Breast epithelium (tissue), 4 donors: Measurements from ENCODE around the gene COMT. TPM values are rescaled to one million over a fixed set of nuclear protein-coding genes. Genes with fewer than 3 reads are reported as not detected.

Experiments
- DNase-seq, 2 donors: peaks; one replicate each; pipeline ENCODE4 v3.0.0-alpha.2; 2019; ENCODE audit warnings: low spot score in 2 of 2
- H3K27ac ChIP-seq, 2 donors: fragments of 200-600 bp; sonication (generic) in 1 of 2; one replicate each; pipeline ENCODE4 v1.5.1; 2016 to 2019; ENCODE audit warnings: mild to moderate bottlenecking in 1 of 2
- H3K27me3 ChIP-seq, 2 donors: fragments of 200-600 bp; sonication (generic) in 1 of 2; one replicate each; pipeline versions ENCODE4 v1.5.1 to v1.6.0; 2017 to 2019; ENCODE audit warnings: control low read depth in 1 of 2, mild to moderate bottlenecking in 1 of 2
- H3K36me3 ChIP-seq: fragments of 200-600 bp; one replicate; pipeline ENCODE4 v1.5.1; 2019
- H3K4me1 ChIP-seq, 2 donors: fragments of 200-600 bp; sonication (generic); one replicate each; pipeline ENCODE4 v1.5.1; 2016 to 2019; ENCODE audit warnings: control low read depth in 1 of 2
- H3K4me3 ChIP-seq, 3 donors: fragments of 200-600 bp; sonication (generic); 1 replicate in 2 of 3; 2 replicates in 1 of 3; pipeline ENCODE4 v1.5.1; 2016 to 2019; ENCODE audit warnings: mild to moderate bottlenecking in 3 of 3, moderate library complexity in 2 of 3
- H3K9me3 ChIP-seq, 2 donors: fragments of 200-600 bp; sonication (generic) in 1 of 2; one replicate each; pipeline ENCODE4 v1.5.1; 2016 to 2019; ENCODE audit warnings: control low read depth in 1 of 2
- CTCF ChIP-seq, 3 donors: fragments of 450-650 bp; IDR thresholded peaks; one replicate each; pipeline ENCODE4 v1.5.1; 2016 to 2017; ENCODE audit warnings: antibody characterized with exemption in 3 of 3, mild to moderate bottlenecking in 3 of 3, moderate library complexity in 3 of 3
- POLR2A ChIP-seq: fragments of 450-650 bp; IDR thresholded peaks from one replicate; pipeline ENCODE4 v1.6.1; 2016; ENCODE audit warnings: antibody characterized with exemption, mild to moderate bottlenecking, moderate library complexity
- POLR2AphosphoS5 ChIP-seq, 3 donors: sonication (generic); formaldehyde crosslinking; IDR thresholded peaks; one replicate each; pipeline ENCODE4 v1.6.1; 2017; ENCODE audit warnings: antibody characterized with exemption in 3 of 3
- intact Hi-C: fragments of 100-400 bp; cut with DNase I; formaldehyde crosslinking; loops from one replicate; pipeline ENCODE4 v1.15.1; 2023; ENCODE audit warnings: low total_unique reads
- total RNA-seq, 3 donors: library from RNA; depleted of rRNA; stranded (reverse); fragments of >200 nt; gene quantifications; one replicate each; pipeline ENCODE4 v1.1.0, GENCODE V29; 2016

The COMT gene
- total RNA-seq, 3 donors from 2014 or later: 136 to 198 (median 196) TPM

GRCh38 chr22:19909350-19910179 lies 32.0 kb upstream of the COMT start:
- Histone ChIP-seq H3K4me1 (no peaks in the 10 kb centered on the region), H3K9me3 (no peaks in the 10 kb centered on the region), H3K27ac (no peak overlapping the region), H3K36me3 (no peaks in the 10 kb centered on the region), H3K4me3 (no peak overlapping the region), H3K27me3 (no peaks in the 10 kb centered on the region)
- DNase-seq: peak; percentile 75 to 76
- intact Hi-C loops: no loop called here
- TF ChIP-seq POLR2AphosphoS5 (IDR thresholded peaks at IDR 0.05) (peak in 1 of 3 donors; percentile 21), CTCF (IDR thresholded peaks at IDR 0.05) (peak; percentile 79 to 96 (median 87)), POLR2A (no peak)

GRCh38 chr22:19910180-19910744 lies 31.3 kb upstream of the COMT start:
- Histone ChIP-seq H3K9me3 (no peaks in the 10 kb centered on the region), H3K27me3 (no peaks in the 10 kb centered on the region), H3K4me3 (no peak overlapping the region), H3K4me1 (no peaks in the 10 kb centered on the region), H3K27ac (no peak overlapping the region), H3K36me3 (no peaks in the 10 kb centered on the region)
- DNase-seq: no peak
- TF ChIP-seq POLR2AphosphoS5 (IDR thresholded peaks at IDR 0.05): no peak
- TF ChIP-seq CTCF (IDR thresholded peaks at IDR 0.05): peak in 1 of 3 donors; percentile 15
- intact Hi-C loops: no loop called here

- intact Hi-C loops: no loop called here
- Histone ChIP-seq H3K27me3 (no peaks in the 10 kb centered on the region), H3K9me3 (no peaks in the 10 kb centered on the region), H3K4me1 (no peaks in the 10 kb centered on the region), H3K27ac (no peak overlapping the region), H3K36me3 (no peaks in the 10 kb centered on the region), H3K4me3 (no peak overlapping the region)
- TF ChIP-seq POLR2A: no peak
- TF ChIP-seq POLR2AphosphoS5 (IDR thresholded peaks at IDR 0.05): no peak
- no peak for TF ChIP-seq CTCF (IDR thresholded peaks at IDR 0.05)
- DNase-seq: no peak
Observed at GRCh38 chr22:19911540-19912270, 29.9 kb upstream of the COMT start.

- no peaks in the 10 kb centered on the region for H3K9me3 ChIP-seq
- no peaks in the 10 kb centered on the region for H3K27me3 ChIP-seq
- intact Hi-C loops: no loop called here
- TF ChIP-seq CTCF (IDR thresholded peaks at IDR 0.05) (no peak), POLR2AphosphoS5 (IDR thresholded peaks at IDR 0.05) (no peak), POLR2A (no peak)
- DNase-seq: no peak
- H3K4me3 ChIP-seq: no peak overlapping the region
- no peaks in the 10 kb centered on the region for H3K4me1 ChIP-seq
- no peaks in the 10 kb centered on the region for H3K36me3 ChIP-seq
- H3K27ac ChIP-seq: no peak overlapping the region
Observed at GRCh38 chr22:19912271-19912999, 29.1 kb upstream of the COMT start.
